Embryonic facial prominence (tissue), 1 donor: ENCODE data around the gene ANKRD6.

Source experiments
- DNase-seq: peaks from one replicate; pipeline ENCODE4 v3.0.0-alpha.2; 2016; ENCODE audit errors: extremely low spot score

Gene ANKRD6

DNA sequence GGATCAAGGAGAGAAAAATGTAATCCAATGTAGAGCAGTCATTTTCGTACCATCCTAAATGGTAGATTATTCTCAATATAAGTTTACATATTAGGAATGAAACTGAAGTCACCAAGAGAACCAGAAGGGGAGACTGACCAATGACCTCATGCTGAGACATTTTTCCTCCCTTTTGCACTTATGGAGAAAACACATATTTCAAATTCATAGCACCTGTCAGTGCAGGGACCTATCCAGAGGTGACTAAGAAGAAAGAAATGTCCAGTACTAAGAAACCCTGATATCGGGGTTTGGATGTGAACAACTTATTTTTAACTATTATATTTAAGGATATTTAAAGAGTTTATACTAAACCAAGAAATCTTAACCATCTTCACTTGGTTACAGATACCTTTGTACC is 222.2 kb downstream of the ANKRD6 start:
- DNase-seq = no peak

DNA sequence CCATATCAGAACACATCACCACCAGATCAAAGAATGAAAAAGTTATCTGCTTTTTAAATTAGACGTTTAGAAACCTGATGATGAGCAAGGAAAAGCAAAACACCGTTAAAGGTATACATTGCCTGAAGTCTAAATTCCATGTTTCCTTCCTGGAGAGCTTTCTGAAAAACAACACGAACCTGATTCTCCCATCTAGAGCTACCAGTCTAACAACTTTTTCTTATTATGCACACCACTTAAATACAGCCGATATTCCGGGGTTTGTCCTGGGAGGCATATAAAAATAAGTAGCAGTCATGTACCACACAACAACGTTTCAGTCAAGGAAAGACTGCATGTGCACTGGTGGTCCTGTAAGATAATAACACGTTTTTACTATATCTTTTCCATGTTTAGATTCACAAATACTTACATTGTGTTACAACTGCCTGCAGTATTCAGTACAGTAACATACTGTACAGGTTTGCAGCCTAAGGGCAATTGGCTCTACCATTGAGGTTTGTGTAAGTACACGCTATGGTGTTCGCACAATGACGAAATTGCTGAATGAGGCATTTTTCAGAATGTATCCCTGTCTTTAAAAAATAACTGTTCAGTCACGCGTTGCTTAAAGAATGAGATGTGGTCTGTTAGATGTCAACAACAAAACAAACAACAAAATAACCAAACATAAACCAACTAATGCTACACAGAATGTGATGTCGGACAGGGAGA is 224.7 kb downstream of the ANKRD6 start:
- DNase-seq = no peak

DNA sequence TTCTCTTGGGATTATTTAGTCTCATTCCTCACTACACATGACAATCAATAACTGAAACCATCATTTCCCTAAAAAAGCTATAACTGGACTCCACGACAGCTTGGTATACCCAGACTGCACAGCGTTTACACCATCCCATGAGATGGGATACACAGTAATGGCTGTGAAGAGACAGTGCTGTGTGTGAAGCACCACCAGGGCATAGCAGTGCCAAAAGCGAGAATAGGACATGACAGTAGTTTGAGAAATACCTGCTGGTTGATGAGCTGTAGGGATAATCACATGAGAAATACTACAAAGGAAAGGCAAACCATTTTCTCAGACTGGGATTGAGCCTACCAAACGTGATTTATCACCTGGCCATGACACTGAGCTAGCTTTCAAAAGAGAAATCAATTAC is 228.0 kb downstream of the ANKRD6 start:
- DNase-seq = no peak

DNA sequence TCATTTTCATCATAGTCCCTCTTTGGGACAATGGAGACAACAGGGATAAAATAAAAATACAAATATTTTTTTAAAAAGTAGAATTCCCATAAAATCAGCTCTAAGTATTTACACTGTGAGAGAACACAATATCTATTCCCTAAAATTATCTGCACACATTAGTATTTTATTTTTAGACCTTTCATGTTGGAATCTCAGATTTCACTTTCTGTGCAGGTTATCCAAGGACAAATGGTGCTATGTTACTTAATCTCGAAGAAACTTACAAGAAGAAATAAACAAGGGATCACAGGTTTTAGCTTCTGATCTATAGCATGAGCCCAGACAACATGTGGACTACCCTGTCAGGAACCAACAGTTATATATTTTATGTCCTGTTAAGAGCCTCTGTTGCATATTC is 228.6 kb downstream of the ANKRD6 start:
- DNase-seq = no peak

DNA sequence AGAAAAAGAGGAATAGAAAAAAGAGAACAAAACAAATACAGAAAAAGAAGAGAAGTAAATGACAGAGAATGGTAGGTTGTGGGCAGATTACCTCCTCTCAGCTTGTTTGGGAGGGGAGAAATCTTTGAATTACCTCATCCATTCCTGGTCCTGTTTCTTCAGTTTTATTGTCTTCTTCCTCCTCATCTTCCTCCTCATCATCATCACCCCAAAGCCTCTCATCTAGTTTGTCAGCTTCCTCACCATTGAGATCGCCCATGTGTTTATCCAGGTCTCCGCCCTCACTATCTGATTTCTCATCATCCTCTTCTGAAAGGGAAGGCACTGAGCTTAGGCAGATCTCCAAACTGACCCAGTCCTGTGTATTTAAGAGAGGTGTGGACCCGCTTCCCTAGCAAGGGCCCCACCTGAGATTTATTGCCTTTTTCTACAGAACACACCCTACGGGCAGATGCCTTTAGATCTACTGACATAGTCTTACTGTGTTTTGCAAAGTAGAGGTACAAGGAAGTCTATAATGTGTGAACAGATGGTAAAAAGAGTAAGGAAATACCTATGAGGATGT is 229.8 kb downstream of the ANKRD6 start:
- DNase-seq = no peak

DNA sequence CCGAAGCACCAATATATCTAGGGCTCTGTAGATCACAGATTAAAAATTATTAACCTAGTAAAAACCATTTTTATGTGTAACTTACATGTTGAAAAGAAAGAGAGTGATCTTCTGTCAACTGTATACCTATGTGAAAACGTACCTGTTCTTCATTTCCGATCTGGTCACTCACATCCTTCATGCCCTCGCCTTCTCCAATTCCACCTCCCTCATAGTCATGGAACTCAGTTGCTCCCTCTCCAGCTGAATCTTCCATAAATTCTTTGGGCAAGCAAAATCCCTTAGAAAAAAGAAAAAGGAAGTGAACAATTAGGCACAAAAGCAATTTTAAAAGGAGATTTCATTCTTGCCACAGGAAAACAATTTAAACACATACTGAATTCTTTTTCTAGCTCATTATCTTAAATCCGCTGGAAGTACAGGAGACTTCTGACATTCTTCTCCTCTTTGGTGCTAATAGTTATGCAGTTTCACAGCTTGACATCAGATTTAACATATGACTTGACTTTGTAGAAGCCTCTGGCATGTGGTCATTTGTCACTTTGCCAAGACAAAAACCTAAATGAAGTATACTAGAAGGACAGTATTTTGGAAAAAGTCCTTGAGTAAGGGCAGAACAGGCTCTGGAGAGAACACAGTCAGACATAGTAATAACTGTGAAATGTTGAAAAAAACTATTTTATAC is 235.1 kb downstream of the ANKRD6 start:
- no peak for DNase-seq

DNA sequence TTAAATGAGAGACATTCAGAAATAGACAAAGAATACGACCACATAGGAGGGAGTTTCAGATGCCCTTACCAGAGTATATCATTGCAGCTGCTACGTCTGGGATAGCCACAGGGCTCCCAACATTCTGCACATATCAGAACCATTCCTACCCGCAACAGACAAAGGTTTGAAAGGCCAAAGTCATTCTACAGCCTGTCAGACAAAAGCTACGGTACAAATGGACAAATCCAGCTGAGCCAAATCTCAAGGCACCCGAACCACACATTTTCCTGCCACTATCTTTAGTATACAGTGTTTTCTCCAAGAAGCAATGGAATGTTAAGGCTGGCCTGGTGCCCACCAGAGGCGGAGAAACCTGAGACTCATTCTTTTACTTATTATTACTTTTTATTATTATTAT is 236.1 kb downstream of the ANKRD6 start:
- no peak for DNase-seq

DNA sequence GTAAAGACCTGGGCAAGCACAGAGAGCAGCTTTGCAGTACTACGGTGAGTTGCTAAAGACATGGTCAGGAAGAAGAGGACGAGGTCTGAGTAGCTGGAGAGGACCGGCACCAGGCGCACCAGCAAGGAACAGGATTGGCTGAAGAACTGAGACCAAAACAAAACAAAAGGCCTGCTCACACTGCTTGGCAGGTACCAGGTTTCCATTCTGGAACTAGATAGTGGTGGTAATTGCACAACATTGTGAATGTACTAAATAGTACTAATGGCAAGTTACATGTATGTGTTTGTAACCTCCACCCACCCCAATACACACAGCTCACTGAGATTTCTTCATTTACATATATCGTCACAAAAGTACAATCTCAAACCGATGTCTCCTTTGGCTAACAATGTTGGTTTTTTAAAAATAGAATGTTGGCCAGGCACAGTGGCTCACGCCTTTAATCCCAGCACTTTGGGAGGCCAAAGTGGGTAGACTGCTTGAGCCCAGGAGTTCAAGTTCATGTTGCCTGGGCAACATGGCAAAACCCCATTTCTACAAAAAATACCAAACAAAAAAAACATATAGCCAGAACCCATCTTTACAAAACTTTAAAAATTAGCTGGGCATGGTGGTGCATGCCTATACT is 238.1 kb downstream of the ANKRD6 start:
- no peak for DNase-seq

DNA sequence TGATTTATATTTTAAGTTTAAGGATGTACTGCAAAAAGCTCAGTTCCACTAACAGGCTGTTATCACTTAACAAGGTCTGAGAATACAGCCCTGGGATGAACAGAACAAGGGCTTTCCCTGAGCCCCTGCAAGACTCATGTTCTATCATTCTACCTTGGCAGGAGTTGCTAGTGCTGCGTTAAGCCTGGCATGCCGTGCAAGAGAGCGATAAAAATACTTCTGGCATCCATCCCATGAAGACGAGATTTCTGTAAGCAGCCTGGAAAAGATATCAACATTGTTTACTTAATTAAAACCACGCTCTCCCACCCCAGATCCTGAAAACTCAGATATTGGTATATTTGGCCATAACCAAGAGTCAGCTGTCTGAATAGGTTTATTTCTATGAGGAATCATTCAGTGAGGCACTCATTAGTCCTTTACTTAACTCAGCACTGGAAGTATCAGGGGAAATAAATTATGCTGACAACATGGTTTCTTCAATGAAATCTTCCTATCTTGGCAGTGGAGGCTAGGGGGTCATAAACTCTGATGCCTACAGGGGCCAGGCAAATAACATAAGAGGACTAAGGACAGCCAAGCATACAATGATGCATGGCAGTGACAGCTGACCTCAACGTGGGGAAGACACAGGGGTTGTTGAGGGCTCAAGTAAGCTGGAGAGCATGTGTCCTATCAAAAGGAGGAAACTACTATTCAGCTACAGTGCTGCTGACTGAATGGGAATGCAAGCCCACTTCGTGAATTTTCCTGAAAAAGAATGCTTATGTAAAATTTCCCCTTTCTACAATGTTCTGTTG is 243.2 kb downstream of the ANKRD6 start:
- no peak for DNase-seq

DNA sequence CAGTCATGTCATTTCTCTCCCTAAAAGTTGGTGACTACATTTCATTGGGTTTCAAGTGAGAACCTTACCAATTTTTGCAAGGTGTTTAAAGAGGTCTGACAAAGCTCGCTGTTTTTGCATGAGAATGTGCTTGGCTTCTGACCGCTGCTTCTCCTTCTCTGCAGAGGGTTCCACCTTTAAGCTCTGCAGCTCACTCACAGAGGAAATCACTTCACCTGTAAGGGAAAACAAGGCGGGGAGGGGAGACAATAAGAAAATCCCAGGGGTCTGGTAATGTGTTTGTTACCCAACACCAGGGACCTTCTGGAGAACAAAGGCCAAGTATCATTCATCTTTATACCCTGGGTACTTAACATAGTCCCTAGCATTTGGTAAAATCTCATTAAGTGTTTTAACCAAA is 245.6 kb downstream of the ANKRD6 start:
- no peak for DNase-seq

DNA sequence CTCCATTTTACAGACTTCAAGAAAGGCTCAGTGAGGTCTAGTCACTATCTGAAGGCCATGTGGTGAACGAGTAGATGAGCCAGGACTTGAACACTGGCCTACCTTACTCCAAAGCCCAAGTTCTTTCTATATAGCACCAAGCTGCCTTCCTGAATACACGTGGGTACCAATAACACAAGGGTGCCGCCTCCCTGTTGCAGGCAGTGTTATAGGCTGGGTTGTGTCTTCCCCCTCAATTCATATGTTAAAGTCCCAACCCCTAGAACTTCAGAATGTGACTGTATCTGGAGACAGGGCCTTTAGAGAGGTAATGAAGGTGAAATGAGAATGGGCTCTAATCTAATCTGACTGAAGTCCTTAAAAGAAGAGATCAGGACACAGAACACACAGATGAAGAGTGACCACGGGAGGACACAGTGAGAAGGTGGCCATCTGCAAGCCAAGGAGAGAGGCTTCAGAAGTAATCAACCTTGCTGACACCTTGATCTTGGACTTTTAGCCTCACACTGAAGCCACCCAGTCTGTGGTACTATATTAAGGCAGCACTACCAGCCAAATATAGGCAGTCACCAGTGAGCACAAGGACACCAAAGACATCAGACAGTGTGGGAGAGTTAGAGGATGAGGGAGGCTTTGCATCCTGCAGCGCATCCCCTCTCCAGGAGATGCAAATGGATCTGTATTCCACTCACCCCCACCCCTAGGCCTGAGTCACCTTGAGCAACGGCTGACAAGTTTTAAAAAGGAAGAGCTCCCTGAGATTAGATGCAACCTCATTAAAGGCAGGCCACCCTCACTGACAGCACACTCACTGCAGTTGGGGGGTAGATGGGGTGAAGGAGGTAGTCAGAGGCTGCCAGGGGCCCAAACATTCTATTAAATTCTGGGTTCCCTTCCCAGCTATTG is 246.5 kb downstream of the ANKRD6 start:
- no peak for DNase-seq

DNA sequence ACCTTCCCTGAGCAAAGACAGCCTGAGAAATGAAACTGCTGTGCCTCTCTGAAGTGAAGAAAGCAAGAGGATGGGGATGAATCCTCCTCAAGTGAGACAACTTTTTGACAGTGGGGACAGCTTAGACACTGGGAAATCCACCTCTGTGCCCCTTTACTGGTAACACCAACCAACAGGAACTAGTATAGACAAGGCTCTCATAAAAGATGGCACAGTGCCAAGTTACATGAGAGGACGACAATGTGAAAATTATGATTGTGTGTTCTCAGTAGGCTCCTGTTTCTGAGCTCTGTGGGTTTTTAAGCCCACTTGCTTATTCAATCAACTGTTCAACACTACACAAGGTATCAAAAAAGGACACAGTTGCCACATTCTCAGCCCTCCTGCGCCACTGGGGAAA is 247.2 kb downstream of the ANKRD6 start:
- DNase-seq = no peak

DNA sequence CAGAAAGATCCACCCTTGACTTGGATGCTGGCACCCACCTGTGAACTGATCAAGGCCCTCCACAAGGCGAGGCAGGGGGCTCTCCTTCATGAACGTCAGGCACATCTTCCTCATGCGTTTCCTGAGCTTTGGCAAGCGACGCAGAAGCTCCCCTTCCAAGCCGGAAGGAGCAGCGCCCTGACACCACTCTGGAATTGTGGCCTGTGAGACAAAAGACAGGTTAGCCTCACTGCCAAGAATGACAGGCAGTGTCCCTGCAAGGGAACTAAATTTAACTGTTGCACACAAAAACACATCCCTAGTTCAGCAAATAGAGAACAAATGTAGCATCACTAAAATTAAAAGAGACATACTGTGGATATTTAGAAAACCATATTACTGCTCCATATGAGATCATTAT is 247.6 kb downstream of the ANKRD6 start:
- no peak for DNase-seq

DNA sequence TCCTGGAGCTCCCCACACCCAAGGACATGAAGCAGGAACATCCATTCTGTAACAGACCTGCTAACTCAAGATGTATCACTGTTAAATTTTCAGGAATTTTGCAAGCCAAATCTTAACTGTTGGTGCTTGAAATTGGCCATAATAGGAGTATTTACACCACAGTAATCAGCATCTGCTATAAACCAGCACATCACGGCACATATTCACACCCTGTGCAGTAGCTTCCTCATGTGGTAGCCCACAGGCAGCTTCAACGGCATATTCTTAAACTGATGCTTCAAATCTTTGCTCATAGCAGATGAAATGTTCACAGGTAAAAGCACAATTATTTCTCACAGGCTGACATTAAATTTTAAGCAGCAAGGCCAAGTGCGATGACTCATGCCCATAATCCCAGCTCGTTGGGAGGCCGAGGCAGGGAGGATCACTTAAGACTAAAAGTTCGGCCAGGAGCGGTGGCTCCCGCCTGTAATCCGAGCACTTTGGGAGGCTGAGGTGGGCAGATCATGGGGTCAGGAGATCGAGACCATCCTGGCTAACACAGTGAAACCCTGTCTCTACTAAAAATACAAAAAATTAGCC is 249.1 kb downstream of the ANKRD6 start:
- DNase-seq = no peak

DNA sequence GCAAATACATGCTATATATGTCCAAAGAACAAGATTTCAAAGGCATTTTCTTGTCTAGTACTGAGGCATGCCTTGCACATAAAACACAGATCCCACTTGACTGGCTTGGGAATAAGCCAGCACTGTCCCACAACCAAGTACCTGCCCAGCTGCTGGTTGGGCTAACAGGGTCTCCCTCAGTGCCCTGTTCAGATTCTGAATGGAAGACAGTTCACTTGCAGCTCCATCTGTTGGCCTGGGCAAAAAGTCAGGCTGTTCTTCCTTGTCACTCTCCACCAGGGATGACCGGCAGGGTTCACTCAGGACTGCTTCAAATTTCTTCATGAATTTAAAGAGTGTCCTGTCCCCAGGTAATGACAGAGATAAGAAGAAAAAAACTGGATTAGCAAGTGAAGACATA is 250.0 kb downstream of the ANKRD6 start:
- no peak for DNase-seq
